Stimulated activated CD8-positive, alpha-beta memory T cell treated with anti-CD3 and anti-CD28 coated beads, Interleukin-12 subunit alpha, Interleukin-12 subunit beta, amount 100 ng/mL, for 4 hours (primary cell): Measurements from ENCODE around the gene CTXN1.
"Not testable (repeated sequence)": the region's sequence is repeated elsewhere in the genome, so short reads cannot be mapped to it uniquely, and the experiment has no call there.

ENCODE experiments used
- DNase-seq: peaks from one replicate; pipeline ENCODE4 v3.0.0-alpha.2; 2020; ENCODE audit warnings: low read depth

The CTXN1 gene

DNA sequence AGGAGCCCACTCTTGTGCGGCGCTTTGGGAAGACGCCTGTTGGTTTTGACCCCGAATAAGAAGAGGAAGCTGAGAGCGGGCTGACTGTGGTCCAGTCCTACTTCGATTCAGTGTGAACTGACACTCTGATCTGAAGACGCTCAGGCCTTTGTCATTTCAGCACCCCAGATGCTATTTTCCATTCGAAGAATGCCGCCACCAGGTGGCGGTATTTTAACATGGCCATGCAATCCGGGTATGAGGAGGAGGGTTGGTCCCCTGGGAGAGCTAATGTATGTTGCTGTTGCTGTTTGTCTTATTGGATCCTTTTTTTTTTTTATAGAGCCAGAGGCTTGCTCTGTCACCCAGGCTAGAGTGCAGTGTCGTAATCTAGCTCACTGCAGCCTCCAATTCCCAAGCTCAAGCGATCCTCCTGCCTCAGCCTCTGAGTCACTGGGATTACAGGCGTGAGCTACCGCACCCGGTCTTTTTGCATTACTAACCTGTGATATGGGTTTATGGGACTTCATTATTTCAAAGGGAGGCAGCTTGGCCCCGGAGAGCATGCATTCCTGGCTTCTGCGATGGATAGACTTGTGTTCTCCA lies 18.3 kb upstream of the CTXN1 start:
- peak; percentile 71 for DNase-seq

DNA sequence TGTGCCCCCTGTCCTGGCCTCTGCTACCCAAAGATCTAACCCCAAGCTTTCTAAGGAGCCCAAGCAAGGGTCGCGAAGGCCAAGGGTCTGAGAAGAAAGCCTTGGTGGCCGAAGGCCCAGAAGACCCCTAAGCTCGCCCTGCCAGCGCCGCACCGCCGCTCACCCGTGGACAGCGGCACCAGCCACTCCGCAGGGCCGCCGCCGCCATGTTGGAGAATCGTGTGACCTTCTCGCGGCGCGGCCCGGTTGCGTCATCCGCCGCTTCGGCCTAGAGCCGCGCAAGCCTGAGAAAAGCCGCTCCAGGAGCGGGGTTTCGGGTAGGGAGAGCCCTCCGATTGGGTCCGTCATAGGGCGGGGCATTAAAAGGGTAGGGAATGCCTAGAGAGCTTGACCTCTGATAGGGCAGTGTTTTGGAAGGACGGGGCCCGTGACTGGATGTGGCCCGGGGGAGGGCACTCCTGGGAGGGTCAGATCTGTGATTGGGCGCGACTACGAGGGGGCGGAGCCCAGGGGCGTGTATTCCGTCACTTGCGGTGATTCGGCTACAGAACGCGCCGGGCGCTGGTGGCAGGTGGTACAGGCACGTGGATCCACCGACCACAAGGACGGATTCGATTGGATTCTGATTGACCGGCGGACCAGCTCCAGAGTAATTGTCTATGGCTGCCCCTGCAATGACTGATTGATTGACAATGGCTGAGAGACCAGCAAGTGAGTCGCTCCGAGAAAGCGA lies 17.7 kb upstream of the CTXN1 start, which contains the start of gene TIMM44:
TSS of gene TIMM44 (minus strand) at position 223 of the 733 bp plus-strand sequence. CDS start at position 208, 15 bp downstream.
- DNase-seq, result peak; percentile 96

DNA sequence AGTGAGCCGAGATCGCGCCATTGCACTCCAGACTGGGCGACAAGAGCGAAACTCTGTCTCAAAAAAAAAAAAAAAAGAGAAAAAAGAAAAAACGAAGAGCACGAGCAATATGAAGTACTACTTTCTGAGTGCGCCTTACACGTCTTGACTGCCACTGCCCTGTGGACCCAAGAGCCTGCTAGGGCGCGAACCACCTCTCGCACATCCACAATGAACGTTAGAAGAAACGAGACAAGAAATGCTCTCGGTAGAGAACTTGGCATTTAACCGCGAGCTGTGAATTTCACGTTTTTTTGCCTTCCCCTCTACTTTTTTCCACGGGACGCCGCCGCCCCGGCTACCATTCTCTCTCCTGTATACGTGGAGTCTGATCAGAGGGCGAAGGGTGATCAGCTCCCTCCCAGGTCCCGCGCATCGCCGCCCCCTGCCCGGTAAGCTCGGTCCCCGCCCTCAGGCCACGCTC lies 17.1 kb upstream of the CTXN1 start:
- no peak for DNase-seq

DNA sequence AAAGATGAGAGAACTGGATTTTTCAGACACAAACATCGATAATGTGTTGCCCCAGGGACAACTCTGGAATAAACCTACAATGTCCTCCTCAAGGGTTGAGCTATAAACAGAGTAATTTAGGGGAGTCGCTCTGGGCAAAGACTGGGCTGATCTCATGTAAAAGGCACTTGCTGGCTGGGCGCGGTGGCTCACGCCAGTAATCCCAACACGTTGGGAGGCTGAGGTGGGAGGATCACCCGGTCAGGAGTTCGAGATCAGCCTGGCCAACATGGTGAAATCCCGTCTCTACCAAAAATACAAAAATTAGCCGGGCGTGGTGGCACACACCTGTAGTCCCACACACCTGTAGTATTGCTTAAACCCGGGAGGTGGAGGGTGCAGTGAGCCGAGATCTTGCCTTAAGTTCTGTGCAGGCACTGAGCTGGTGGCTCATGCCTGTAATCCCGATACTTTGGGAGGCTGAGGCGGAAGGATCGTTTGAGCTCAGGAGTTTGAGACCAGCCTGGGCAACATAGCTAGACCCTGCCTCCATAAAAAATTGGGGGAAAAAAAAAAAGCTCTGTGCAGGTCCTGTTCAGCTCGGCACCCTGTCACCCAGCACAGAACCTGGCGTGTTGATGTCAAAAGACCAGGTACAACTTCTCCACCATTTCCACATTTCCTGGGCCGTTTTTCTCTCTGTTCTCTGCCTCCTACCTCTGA lies 16.1 kb upstream of the CTXN1 start:
- no peak for DNase-seq

DNA sequence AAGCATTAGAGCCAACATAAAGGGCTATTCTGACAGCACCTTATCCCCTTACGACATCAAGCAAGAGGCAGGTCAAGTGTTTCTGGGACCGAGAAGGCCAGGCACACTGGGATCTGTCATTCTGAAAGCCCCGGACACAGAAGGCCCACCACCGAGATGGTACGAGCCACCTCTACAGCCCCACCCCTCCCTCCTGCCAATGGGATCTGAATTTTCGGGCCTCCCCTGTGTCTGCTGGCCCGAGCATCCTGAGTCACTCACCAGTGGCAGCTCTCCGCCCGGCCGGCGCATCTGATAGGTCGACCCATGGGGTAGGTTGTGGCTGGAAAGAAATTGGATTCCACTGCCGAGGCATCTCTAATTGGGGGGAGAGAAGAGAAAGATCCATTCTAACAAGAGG lies 14.9 kb upstream of the CTXN1 start:
- DNase-seq, result no peak

DNA sequence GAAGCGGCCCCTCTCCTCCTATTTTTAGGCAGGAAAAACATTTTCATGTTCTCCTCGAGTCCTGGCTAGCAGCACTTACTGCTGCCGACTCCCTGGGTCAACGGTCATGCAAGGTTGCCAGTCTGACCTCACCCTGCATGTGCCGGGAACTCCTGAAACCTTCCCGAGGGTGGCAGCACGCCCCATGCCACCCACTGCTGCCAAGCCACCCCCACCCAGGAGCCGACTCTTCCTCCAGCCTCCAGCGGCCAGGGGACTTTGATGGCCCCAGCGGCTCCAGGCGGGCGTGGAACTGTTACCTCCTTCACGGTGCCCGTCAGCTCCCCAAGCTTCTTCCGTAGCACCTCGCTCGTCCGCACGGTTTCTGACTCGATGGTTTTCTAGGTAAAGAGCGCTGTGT lies 8.8 kb upstream of the CTXN1 start:
- no peak for DNase-seq

DNA sequence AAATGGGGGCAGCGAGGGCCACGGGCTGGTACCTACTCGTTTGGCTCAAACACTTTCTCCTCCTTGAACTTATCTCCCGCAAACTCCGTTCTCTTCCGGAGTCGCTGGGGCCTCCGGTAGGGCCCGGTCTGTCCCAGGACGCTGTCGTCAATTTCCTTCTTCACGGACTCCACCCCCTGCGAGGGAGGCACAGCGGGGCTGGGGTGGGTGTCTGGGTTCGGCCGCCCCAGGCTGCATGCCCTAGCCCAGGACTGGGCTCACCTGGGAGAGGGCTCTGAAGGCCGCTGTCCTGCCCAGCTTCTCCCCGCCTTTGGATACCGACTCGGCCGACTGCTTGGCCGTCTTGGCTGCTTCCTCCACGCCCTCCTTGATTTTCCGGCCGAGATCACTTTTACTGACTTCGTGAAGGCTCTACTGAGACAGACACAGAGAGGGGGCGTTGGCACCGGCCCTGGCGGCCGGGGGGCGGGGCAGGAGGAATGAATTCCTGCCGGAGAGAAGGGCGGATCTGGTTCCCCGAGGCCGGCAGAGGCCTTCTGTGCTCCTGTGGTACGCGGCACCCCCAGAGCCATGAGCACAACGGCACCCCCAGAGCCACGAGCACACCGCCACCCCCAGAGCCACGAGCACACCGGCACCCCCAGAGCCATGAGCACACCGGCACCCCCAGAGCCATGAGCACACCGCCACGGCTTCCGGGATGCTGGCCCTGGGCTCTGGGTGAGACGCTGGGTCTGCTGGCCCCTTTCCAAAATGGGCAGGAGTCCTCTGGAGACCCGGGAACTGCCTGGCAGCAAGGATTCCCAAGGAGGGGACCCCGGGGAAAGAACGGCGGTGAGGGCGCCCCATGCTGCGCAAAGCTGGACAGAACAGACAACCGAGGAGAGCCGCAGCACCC lies 8.1 kb upstream of the CTXN1 start:
- DNase-seq, result no peak

DNA sequence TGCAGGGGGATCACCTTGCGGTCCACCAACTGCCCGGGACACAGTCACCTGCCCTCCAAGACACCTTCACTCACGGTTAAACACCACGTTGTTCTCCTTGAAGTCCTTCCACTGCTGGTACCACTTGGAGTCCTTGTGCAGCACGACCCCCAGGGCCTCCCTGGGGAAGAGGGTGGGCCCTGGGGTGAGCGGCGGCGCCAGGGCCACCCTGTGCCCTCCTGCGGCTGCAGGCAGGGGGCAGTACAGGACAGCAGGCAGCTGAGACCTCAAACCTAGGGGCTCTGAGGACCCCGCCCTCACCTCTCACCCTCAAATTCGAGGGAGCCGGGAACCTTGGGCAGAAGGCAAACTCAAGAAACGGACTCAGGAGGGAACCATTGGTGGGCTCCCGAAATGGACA lies 7.5 kb upstream of the CTXN1 start:
- DNase-seq, result no peak

DNA sequence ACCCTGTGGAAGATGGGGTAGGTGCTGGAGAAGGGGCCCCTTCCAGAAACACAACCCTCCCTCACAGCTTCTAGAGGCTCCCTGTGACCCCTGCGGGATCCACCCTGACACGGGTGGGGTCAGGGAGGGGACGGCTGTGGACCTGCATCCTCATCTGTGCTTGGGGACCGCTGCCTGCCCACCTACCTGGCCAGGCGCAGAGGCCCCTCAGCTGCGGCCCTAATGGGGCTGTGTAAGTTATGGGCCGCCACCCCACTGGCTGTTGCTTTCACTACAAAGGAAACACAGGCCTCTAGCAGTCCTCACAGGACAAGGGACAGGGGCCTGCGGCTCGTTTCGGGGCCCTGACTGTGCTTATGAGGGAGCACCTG lies 7.0 kb upstream of the CTXN1 start:
- DNase-seq, result no peak

DNA sequence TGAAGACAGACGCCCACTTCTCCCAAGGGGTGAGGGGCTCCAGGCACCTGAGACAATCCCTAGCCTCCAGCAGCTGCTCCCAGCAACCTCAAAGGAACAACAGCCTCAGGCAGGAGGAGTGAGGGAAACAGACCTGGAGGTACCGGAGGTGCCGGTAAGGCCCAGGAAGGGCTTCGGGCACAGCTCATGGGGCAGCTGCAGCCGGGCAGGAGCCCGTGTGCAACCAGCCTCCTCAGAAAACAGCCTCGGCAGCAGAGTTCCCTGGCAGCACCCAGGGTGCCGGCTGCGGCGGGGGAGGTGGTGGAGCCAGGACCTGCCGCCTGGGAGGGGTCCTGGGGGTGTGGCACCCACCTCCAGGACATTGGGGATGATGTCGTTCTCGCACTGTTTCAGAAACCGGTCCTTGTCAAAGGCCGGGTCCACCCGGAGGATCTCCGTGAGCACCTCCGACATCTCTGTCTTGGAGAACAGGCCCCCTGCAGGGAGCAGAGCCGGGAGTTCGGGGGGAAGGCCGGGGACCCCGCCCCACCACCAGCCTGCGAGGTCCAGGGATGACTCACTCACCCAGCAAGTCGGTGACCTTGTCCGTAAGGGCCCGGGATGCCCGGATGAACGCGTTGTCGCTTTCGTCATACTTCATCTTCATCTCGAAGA lies 6.5 kb upstream of the CTXN1 start:
- DNase-seq, result no peak

DNA sequence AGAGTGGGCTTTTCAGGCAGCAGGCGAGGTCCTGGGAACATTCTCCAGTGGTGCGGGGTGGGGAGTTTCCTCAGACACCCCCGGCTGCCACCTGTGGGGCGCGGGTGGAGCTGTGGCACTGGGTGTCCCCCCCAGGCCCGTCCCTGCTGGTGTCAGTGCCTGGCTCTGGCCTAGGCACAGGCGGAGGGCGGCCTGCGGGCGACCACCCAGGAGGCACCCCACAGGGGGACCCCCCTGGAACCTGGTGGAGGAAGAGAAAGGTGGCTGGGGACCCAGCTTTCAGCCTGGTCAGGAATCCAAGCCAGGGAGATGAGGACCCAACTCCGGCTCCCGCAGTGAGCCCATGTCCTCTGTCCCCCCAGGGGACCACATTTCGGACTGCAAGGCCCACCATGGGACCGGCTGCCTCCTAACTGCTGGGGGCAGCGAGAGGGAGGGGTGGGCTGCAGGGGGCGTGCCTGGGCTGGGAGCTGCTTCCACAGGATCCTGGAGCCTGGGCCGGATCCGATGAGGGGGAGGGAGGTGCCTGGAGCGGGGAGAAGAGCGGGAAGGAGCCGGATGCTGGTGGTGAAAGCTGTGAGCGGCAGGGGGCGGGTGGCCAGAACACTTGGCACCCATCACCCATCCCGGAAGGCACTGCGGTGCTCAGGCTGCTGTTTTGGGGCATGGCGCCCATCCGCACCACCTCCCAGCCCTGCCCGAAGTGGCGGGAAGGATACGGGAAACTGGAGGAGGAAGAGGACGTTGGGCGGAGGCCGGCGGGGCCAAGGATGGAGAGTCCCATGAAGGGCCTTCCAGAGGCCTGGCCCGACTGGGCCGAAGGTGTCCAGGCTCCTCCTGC lies 5.5 kb upstream of the CTXN1 start:
- DNase-seq, result no peak

DNA sequence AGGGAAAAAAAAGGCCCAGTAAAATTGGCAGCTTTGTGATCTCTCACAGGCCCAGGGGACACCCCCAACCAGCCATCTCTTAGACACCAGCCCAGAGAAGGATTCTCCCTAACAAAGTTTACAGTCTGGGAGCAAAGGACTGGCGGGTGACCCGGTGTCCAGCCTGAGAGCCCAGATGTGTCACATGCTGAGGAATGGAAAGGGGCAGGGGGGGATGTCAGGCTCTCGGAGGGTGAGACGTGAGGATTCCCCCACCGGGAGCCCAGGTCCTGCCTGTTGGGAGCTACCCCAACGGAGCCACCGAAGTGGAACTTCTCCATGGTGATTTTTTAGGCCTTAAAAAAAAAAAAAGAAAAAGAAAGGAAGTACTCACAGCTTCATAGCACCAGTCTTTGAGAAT lies 4.8 kb upstream of the CTXN1 start:
- DNase-seq, result no peak

DNA sequence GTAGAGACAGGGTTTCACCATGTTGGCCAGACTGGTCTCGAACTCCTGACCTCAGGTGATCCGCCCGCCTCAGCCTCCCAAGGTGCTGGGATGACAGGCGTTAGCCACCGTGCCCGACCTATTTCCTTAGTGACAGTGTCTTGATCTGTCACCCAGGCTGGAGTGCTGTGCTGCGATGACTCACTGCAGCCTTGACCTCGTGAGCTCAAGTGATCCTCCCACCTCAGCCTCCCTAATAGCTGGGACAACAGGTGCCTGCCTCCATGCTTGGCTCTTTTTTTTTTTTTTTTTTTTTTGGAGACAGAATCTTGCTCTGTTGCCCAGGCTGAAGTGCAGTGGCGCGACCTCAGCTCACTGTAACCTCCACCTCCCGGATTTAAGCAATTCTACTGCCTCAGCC lies 4.1 kb upstream of the CTXN1 start:
- DNase-seq, result not testable (repeated sequence)

DNA sequence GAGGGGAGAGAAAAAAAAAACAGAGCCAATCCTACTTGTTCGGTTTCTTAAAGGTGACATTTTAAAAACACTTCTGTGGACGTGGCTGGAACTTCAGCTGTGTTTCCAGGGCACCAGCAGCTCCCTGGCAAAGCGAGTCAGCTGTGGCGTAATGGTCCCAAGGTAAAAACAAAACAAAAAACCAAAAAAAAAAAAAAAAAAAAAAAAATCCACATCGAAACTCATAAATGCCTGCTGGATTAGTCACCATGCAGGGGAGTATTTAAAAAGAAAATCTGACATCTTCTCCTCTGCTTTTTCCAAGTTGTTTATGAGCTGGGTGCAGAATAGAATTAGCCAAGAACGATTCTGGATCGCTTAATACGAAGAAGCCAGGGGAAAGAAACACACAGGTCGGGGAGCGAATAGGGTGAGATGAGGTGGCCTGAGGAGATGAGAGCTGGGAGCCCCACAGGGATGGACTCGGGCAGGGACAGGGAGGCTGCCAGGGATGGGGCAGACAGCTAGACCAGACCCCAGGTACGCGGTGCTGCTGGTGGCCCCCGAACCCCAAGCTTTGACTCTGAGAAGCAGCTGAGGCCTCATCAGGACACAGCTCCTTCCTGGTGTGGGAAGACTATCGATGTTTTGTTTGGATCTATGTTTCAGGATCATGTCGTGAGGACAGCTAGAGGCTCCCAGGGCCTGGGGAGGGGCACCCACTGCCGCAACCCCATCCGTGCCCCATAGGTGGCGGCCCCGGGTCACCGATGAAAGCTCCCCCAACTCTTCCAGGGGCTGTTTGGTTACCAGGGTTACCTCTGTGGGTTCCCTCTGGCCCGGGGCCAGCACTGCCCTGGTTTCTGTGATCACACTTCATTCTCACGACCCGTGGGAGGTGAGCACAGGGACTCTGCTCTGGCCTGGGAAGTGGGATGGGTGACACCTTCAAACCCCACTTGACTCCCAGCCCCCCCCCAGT lies 3.1 kb upstream of the CTXN1 start:
- peak; percentile 47 for DNase-seq

DNA sequence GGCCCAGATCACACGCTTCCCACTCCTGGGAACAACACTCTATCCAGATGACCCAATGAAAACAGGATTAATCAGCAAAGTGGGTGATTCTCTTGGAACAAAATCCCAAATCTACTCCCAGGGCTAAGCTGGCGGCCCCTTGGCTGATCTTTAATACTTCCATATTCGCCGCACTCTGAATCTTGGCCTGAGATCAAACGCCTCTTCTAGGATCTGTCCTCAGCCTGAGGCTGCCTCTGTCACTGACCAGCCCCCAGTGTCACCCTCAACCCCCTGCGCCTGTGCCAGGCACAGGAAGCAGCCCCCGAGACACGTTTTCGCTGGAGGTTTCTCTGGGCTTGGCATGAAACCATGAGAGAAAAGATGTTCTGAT lies 2.4 kb upstream of the CTXN1 start:
- DNase-seq, result no peak

DNA sequence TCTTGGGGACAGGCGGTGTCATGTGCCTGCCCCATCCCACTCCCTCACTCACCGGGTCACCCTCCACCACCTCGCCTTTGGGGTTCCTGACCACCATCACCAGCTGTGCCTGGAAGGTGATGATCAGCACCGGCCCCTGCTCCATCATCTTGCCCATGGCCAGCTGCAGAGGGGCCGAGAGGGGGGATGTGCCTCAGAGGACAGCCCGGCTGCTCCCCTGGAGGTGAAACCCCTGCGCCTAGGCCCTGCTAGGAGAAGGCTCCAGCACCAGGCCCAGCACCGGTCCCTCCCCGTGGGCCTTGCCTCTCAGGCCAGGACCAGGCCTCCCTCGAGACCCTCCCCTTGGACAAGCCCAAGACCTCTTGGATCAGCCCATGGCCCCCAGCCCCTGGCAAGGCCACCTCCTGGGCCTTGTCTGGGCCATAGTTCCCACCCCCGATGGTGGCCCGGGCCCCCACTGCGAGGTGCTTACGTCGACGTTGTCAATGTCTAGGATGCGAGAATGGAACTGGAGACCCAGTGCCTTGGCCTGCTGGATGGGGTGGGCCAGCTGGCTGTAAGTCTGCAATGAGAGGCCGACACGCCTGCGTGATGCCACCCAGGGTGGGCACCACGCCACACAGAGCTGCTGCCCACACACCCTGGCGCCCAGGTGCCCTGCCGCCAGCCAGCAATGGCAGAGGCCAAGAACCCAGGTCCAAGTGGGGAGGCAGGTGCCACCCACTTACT lies 1.8 kb upstream of the CTXN1 start:
- no peak for DNase-seq

DNA sequence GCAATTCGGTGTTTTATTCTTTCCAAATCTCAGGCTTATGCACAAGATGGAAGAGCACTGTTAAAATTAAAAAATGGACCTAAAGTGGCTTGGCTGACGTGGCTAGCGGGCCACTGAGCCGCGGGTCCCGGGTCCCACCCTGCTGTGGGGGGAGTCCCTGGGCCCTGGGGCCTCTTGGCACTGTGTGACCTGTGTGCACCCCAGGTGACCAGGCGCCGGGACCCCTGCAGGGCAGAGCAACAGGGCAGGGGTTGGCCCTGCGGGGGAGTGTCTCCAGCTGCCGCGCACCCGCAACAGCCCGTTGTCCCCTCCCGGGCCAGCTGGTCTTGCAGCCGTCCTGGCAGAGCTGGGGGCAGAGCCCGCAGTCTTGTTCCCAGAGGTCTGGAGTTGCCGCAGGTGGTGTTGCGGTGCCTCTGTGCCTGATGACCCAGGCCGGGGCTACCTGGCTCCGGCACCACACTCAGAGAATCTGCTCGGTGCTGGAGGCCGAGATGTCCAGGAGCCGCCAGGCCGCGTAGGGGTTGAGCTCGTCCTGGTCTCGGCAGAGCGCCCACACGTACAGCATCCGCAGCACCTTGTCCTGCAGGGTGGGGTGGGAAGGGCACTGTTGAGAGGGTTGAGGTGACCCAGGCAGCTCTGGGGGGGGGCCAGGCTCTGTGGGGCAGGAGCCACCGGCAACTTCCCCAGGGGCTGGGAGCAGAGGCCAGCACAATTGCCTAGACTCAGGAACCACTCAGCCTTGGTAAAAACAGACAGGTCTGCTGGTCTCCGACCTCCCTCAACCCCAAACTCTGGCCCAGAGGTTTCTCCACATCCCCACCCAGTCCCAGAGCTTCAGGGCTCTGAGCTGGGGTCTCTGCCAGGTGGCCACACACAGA lies 1.0 kb upstream of the CTXN1 start:
- no peak for DNase-seq
